RWPE1 (cell line): Measurements from ENCODE around the gene STARD9.

Experiments used
- CTCF ChIA-PET: fragments of 350-600 bp; sonication (Branson Sonifier 250); formaldehyde crosslinking; extraction: SDS; loops from one replicate; lab custom pipeline; 2021; lab: Yijun Ruan, JAX
- POLR2A ChIA-PET: fragments of 400-600 bp; formaldehyde crosslinking; extraction: SDS; loops from one replicate; lab custom pipeline; 2020; ENCODE audit warnings: antibody characterized with exemption; ENCODE audit not compliant: low non-redundant PET; lab: Yijun Ruan, JAX
- DNase-seq: peaks from one replicate; pipeline ENCODE4 v3.0.0; 2012; ENCODE audit warnings: low spot score
- H3K27ac ChIP-seq: fragments of 450-650 bp; 2 replicates; pipeline ENCODE4 v1.5.1; 2017
- CTCF ChIP-seq: fragments of 450-650 bp; conservative IDR thresholded peaks from 2 replicates; pipeline ENCODE4 v1.5.1; 2017; ENCODE audit warnings: low read depth, mild to moderate bottlenecking

Gene STARD9

GRCh38 chr15:42694398-42694797 is 119.0 kb downstream of the STARD9 start:
- CTCF ChIA-PET, result interaction anchor here (0.6 to 1.3 kb wide), 3 partner anchors 10 to 1732 kb away, joined by 3 to 4 read pairs (median 4); no protein-coding TSS in a partner anchor
- no peak for DNase-seq
- no peak for TF ChIP-seq CTCF
- POLR2A ChIA-PET, result no interaction called here
- H3K27ac ChIP-seq, result no peak overlapping the region

- TF ChIP-seq CTCF, result no peak
- peak overlapping the region; percentile 1; the same call in 1 of the 2 replicates for H3K27ac ChIP-seq
- no peak for DNase-seq
- POLR2A ChIA-PET, result no interaction called here
- CTCF ChIA-PET, result interaction anchor here (1.2 to 1.3 kb wide), 2 partner anchors 9 to 27 kb away, joined by 3 to 4 read pairs; no protein-coding TSS in a partner anchor
These were observed 120.2 kb downstream of the STARD9 start for GRCh38 chr15:42695527-42696071.

DNA sequence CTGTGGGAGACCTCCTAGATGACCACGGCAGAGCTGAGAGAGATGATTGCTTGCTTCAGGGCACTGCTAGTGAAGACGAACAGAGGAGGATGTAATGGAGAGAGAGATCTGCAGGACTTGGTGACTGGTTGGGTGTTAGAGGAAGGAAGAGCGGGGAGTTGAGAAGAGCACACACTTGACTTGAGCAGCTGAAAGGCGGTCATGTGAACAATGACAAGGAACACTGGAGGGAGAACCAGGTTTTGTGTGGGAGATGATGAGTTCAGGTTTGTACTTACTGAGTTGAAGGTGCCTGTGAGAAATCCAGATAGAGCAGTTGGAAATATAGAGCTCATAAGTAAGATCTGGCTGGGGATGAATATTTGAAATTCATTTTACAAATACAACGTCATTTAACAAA is 121.2 kb downstream of the STARD9 start:
- ChIA-PET POLR2A (no interaction called here), CTCF (interaction anchor here (0.7 to 1.0 kb wide), 2 partner anchors 21 to 264 kb away, joined by 3 to 4 read pairs; no protein-coding TSS in a partner anchor)
- DNase-seq, result no peak
- TF ChIP-seq CTCF, result no peak
- no peak overlapping the region for H3K27ac ChIP-seq

DNA sequence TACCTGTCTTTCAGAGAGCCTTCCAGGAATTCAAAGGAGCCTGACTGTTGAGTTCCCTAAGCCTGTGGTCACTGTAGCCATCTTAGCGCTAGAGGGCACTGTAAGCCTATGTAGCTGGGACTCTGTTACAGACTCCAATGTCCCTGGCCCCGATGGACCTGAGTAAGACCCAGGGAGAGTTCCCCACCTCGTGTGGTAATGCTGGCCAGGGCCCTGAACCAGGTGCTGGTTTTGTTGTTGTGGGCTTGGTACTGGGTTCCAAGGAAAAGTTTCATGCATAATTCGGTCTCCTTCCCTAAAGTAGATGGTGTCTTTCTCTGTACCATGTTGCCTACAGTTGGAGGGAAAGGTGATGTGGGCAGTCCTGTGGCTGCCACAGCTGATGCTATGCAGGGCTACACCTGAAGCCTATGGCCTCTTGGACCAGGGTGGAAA is 129.1 kb downstream of the STARD9 start:
- H3K27ac ChIP-seq, result no peak overlapping the region
- POLR2A ChIA-PET, result no interaction called here
- DNase-seq, result peak; percentile 75
- CTCF ChIA-PET, result interaction anchor here (0.5 to 1.6 kb wide), 6 partner anchors 10 to 582 kb away, joined by 3 to 6 read pairs (median 3); no protein-coding TSS in a partner anchor
- peak; percentile 93 for TF ChIP-seq CTCF

- POLR2A ChIA-PET, result no interaction called here
- no peak for TF ChIP-seq CTCF
- DNase-seq, result no peak
- CTCF ChIA-PET, result interaction anchor here (0.5 to 1.6 kb wide), 4 partner anchors 18 to 581 kb away, joined by 3 read pairs; no protein-coding TSS in a partner anchor
- H3K27ac ChIP-seq, result no peak overlapping the region
These were observed 129.9 kb downstream of the STARD9 start for GRCh38 chr15:42705336-42705735.

DNA sequence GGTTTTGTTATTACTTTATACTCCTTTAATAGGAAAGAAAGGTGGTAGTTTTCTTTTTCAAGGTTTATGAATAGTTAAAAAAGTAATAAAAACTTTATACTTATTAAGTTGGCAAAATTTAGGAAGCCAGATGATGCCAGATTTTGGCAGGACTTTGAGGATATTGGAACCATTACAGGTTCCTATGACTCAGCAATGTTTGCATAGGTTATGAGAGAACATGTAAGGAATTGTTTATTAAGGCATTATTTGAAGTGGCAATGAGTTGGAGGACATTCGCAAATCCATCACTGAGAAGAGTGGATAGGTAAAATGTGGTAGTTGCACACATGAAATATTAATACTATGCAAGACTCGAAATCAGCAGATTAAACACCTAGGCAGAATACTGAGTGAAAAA is 131.7 kb downstream of the STARD9 start:
- peak; percentile 69 for DNase-seq
- peak overlapping the region; percentile 28; the same call in 1 of the 2 replicates for H3K27ac ChIP-seq
- CTCF ChIA-PET, result no interaction called here
- POLR2A ChIA-PET, result no interaction called here
- TF ChIP-seq CTCF, result no peak
